GM21381 (cell line): ENCODE data around the gene CLDN19.
"Not testable (repeated sequence)": the region's sequence is repeated elsewhere in the genome, so short reads cannot be mapped to it uniquely, and the experiment has no call there.

Experiments
- ATAC-seq: cut with Tn5 transposase; IDR thresholded peaks from one replicate; pipeline ENCODE4 v1.9.1; 2021; ENCODE audit warnings: mild to moderate bottlenecking, moderate library complexity; ENCODE audit not compliant: unreplicated experiment

CLDN19 gene

GRCh38 chr1:42761567-42761966 is 21.5 kb upstream of the CLDN19 start:
- ATAC-seq, result no peak

DNA sequence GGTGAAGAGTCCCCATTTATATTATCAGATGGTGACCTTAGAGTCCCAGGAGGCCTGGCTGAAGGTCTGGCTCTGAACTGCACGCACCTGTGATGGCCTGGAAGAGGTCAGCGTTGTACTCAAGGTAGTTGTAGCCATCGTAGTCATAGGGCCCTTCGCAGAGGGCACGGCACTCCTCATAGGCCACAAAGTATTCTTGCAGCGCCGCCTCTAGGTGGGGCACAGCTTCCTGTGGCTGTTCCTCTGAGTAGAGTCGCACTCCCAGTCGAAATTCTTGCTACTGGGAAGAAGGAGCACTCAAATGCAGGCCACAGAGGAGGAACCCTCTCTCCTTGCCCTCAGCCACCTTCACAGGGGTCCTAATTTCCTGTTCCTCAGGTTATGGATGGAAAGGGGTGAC is 19.1 kb upstream of the CLDN19 start:
- ATAC-seq, result no peak

GRCh38 chr1:42758641-42759040 is 18.6 kb upstream of the CLDN19 start:
- ATAC-seq, result no peak

GRCh38 chr1:42757892-42758275 is 17.8 kb upstream of the CLDN19 start:
- no peak for ATAC-seq

- ATAC-seq, result no peak
Measured at GRCh38 chr1:42756956-42757891, 17.2 kb upstream of the CLDN19 start.

DNA sequence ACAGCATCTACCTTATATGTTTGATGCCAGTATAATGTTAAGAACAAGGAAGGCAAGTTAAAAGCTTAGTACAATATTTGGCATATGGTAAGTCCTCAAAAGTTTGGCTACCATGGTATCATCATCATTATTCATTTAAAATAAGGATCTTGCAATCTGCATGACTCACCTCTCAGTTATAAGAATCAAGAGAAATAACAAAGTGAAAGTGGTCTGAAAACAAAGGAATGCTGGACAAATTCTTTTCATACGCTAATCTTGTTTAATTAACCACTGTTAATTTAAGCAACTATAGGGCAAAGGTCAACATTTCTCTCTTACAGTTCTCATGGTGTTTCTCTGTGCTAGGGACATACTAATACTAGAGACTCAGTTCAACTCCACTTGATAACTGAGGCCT is 13.0 kb upstream of the CLDN19 start:
- ATAC-seq, result no peak

- no peak for ATAC-seq
Measured at GRCh38 chr1:42752284-42752683, 12.2 kb upstream of the CLDN19 start.

GRCh38 chr1:42751511-42752070 is 11.6 kb upstream of the CLDN19 start:
- ATAC-seq, result not testable (repeated sequence)

GRCh38 chr1:42750041-42750440 is 10.0 kb upstream of the CLDN19 start:
- no peak for ATAC-seq

GRCh38 chr1:42748461-42749410 is 8.7 kb upstream of the CLDN19 start:
- no peak for ATAC-seq

- ATAC-seq, result no peak
Measured at GRCh38 chr1:42748021-42748420, 8.0 kb upstream of the CLDN19 start.

GRCh38 chr1:42747125-42747524 is 7.1 kb upstream of the CLDN19 start:
- no peak for ATAC-seq

GRCh38 chr1:42746436-42747105 is 6.5 kb upstream of the CLDN19 start:
- no peak for ATAC-seq

DNA sequence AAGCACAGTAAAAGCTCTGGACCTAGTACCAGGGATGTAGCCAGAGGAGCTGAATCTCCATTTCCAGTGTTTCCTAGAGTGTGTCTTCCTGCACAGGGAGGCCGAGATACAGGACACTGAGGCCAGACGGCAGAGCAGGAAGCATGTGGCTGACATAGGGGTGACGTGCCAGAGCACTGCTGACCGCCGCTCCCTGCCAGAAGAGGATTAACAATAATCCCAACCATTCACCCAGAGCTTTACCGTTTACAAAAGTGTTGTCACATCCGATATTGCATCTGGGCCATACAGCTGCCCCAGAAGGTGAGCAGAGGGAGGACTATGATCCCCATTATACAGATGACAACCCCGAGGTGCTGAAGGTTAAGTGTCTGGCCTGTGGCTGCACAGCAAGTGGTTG is 5.8 kb upstream of the CLDN19 start:
- no peak for ATAC-seq

GRCh38 chr1:42744148-42744413 is 4.0 kb upstream of the CLDN19 start:
- no peak for ATAC-seq

DNA sequence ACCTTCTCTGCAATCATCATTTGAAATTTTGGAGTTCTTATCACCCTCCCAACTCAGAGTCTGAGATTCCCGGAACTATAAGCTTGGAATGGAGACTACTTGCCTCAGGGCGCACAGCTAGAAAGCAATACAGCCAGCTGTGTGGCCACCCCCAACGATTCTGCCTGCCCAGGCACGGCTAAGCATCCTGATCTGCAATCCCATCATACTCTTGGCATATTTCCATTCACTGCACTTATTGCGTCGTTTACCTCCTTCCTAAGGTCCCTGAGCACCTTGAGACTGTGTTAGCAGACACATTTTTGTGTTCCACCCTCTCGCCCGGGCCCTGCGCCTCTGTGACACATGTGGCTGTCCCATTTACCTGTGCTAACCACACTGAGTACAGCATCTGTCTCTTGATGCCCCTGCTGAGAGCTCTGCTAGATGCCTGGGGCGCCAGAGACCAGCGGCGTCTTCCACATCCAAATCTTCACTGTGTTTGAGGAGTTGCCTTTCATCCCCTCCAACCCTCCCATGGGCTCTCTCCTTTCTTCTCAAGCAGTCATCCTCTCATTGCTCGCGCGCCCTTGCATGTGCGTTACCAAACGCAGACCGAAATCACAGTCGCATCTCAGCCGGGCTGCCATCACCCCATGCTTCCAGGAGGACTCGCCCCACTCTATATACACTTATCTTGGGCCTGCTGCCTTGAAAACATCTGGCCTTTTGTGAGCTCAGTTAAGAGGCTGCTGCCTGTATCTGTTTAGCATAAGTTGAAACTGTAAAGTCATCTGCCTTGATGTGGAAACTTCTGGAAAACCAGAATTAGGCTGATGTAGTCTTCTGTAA is 3.5 kb upstream of the CLDN19 start:
- ATAC-seq, result no peak

DNA sequence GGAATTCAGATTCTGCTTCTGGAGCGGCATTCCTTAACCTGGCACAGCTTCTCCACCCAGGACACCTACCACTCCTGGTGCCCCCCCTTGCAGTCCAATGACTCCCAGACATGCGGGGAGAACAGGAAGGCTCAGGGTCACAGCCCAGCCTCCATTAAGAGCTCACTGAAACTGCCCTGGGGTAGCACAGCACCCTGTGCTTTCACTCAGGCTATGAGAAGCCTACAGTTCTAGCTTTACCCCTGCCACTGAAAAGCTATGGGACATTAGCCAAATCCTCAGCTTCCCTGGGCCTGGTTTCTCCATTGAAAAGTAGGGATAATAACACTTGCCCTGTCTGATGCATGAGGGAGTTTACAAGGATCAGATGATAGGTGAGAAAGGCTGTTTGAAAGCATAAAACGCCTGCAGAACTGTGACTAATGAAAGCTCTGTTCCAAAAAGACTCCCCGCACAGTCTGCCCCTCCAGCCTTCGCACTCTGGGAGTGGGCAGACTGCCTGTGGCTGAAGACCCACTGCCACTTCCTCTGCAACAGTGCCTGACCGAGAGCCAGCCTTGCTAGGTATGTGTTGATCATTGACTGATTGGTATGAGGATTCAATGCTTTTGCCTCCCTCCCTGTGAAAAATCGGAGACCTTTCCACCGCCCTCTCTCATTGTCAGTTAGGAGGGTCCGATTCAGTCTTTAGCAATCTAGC is 2.7 kb upstream of the CLDN19 start:
- no peak for ATAC-seq

DNA sequence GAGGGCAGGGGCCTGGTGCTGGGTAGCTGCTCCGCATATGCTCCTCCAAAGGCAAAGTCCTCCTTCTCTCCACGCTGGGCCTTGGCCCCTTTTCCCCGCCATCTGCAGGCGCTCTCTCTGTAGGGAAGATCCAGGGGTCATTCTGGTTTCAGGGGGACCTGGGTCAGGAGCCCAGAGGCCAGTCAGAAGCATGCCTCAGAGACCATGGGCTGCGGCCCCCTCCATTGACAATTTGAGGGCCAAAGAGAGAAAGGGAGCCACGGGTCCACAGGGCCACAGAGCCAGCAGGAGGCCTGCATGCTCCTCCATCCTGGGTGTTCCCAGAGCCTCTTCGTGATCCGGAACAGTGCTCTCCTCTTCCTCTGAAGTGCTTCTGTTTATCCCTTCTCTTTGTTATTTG is 2.1 kb upstream of the CLDN19 start:
- ATAC-seq, result no peak

DNA sequence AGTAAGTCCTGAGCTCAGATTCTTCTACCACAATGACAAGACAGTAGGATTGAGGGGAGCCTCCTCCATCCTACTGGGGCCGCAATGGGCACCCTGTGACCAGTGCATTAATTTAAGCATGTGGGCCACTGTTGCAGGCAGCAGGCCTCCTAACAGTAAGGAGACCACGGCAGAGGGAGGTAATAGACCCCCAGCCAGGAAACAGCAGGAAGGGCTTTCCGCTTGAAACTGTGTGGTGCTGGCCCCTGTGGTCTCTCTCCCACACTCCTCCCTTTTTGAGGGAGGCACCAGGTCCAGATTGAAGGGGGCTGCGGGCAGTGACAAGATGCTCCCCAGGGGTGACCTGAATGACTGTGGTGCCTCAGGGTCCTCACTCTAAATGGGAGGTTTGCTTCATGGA is 1.7 kb upstream of the CLDN19 start:
- no peak for ATAC-seq
